Thoracic aorta (tissue), 2 donors: ENCODE results near the gene LTBR. TPM values are rescaled to one million over a fixed set of nuclear protein-coding genes. Genes with fewer than 3 reads are reported as not detected.

ENCODE experiments used
- ATAC-seq: fragments of 150-250 bp; one replicate; pipeline ENCODE4 v1.8.0; 2017; ENCODE audit warnings: low read depth; ENCODE audit not compliant: insufficient number of reproducible peaks, low FRiP score
- DNase-seq: peaks from one replicate; pipeline ENCODE4 v3.0.0-alpha.2; 2020; ENCODE audit warnings: low spot score
- H3K27ac ChIP-seq, 2 donors: fragments of 200-600 bp; sonication (generic); 1 replicate in 1 of 2; 2 replicates in 1 of 2; pipeline ENCODE4 v1.5.1; 2016; ENCODE audit warnings: mild to moderate bottlenecking in 2 of 2, moderate library complexity in 2 of 2
- H3K27me3 ChIP-seq: fragments of 200-600 bp; sonication (generic); replicated peaks from 2 replicates; pipeline ENCODE4 v1.6.0; 2016; ENCODE audit warnings: mild to moderate bottlenecking; ENCODE audit not compliant: insufficient read depth
- H3K36me3 ChIP-seq: fragments of 200-600 bp; sonication (generic); one replicate; pipeline ENCODE4 v1.5.1; 2016
- H3K4me1 ChIP-seq, 2 donors: fragments of 200-600 bp; sonication (generic); 1 replicate in 1 of 2; 2 replicates in 1 of 2; pipeline versions ENCODE4 v1.5.1 to v1.6.0; 2016; ENCODE audit warnings: low read depth in 2 of 2, mild to moderate bottlenecking in 1 of 2; ENCODE audit not compliant: control insufficient read depth in 1 of 2
- H3K4me3 ChIP-seq: fragments of 200-600 bp; sonication (generic); 2 replicates; pipeline ENCODE4 v1.5.1; 2016; ENCODE audit warnings: mild to moderate bottlenecking
- H3K9me3 ChIP-seq: fragments of 200-600 bp; sonication (generic); 2 replicates; pipeline ENCODE4 v1.5.1; 2016
- total RNA-seq, 2 donors: library from RNA; depleted of rRNA; stranded (reverse); fragments of >200 nt; gene quantifications; one replicate each; pipeline versions ENCODE4 v1.1.0 to v1.2.3, GENCODE V29; 2016
- TF ChIP-seq, protein P1 (sequence below): fragments of 200-600 bp; sonication (generic); IDR thresholded peaks from one replicate; pipeline ENCODE4 v1.5.1; 2019; ENCODE audit warnings: antibody characterized with exemption

LTBR gene
- total RNA-seq, 2 donors from 2014 or later, result 176 to 217 TPM

DNA sequence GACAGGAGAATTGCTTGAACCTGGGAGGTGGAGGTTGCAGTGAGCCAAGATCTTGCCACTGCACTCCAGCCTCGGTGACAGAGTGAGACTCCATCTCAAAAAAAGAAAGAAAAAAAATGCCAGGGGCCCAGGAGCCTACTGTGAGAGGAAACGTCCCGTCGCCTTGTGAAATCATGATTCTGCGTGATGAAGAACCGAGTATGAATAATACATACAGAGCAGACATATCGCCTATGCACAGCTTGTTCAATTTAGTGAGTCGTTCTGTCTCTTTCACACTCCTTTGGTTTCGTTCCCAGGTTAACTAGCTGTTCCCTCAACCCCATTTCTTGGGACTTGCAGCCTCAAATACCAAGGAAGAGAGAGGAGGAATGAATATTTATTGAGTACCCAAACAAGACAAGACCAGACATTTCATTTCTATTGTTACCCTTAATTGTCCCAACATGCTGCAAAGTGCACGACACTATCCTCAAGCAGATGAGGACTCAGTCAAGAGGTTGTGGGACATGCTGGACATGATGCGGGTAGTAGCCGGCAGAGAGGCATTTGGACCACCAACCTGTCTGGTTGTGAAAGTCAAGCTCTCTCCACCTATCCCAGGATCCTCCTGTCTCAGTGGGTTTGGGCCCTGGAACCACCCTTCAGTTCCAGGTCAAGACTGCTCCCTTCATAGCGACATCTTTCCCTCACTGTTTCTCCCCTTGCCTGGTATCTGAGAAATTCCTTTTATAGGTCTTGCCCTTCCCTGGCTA, 52.2 kb downstream of the LTBR start:
- no peak for DNase-seq
- Histone ChIP-seq H3K4me3 (no peak overlapping the region), H3K27me3 (no peaks in the 10 kb centered on the region), H3K27ac (no peak overlapping the region), H3K4me1 (peaks cover 0 to 5% of the 10 kb centered on the region in 2 donors), H3K36me3 (no peaks in the 10 kb centered on the region), H3K9me3 (no peaks in the 10 kb centered on the region)
- TF ChIP-seq, protein P1, sequence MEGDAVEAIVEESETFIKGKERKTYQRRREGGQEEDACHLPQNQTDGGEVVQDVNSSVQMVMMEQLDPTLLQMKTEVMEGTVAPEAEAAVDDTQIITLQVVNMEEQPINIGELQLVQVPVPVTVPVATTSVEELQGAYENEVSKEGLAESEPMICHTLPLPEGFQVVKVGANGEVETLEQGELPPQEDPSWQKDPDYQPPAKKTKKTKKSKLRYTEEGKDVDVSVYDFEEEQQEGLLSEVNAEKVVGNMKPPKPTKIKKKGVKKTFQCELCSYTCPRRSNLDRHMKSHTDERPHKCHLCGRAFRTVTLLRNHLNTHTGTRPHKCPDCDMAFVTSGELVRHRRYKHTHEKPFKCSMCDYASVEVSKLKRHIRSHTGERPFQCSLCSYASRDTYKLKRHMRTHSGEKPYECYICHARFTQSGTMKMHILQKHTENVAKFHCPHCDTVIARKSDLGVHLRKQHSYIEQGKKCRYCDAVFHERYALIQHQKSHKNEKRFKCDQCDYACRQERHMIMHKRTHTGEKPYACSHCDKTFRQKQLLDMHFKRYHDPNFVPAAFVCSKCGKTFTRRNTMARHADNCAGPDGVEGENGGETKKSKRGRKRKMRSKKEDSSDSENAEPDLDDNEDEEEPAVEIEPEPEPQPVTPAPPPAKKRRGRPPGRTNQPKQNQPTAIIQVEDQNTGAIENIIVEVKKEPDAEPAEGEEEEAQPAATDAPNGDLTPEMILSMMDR, result no peak
- ATAC-seq, result no peak

DNA sequence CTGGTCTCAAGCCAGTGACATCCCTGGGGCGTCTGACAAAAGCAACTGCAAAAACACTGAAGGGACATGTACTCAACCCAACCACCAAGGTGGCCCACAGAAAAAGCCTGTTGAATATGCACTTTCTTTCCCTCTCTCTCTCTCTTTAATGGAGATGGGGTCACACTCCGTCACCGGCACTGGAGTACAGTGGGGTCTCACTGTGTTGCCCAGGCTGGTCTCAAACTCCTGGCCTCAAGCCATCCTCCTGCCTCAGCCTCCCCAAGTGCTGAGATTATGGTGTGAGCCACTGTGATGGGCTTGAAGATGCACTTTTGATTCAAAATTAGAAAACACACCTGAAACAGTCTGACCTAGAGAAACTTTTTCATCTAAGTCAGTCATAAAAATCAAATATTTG, 53.6 kb downstream of the LTBR start:
- no peak for DNase-seq
- ATAC-seq, result no peak
- Histone ChIP-seq H3K36me3 (no peaks in the 10 kb centered on the region), H3K27ac (no peak overlapping the region), H3K9me3 (no peaks in the 10 kb centered on the region), H3K4me3 (no peak overlapping the region), H3K4me1 (no peaks in the 10 kb centered on the region), H3K27me3 (no peaks in the 10 kb centered on the region)
- TF ChIP-seq, protein P1, result no peak

DNA sequence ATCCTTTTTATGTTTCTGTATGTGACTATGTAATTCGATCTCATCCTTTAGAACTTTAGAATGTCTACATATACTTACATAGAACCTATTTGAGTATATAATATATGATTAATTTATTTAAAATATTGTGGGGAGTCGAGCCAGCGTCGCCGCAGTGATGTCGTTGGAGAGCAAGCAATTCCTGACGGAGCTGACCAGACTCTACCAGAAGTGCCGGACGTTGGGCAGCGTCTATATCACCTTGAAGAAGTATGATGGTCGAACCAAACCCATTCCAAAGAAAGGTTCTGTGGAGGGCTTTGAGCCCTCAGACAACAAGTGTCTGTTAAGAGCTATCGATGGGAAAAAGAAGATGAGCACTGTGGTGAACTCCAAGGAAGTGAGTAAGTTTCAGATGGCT, 54.4 kb downstream of the LTBR start:
- TF ChIP-seq, protein P1, result no peak
- no peak for ATAC-seq
- Histone ChIP-seq H3K27me3 (no peaks in the 10 kb centered on the region), H3K4me1 (no peaks in the 10 kb centered on the region), H3K9me3 (no peaks in the 10 kb centered on the region), H3K27ac (no peak overlapping the region), H3K36me3 (no peaks in the 10 kb centered on the region), H3K4me3 (no peak overlapping the region)
- DNase-seq, result no peak

DNA sequence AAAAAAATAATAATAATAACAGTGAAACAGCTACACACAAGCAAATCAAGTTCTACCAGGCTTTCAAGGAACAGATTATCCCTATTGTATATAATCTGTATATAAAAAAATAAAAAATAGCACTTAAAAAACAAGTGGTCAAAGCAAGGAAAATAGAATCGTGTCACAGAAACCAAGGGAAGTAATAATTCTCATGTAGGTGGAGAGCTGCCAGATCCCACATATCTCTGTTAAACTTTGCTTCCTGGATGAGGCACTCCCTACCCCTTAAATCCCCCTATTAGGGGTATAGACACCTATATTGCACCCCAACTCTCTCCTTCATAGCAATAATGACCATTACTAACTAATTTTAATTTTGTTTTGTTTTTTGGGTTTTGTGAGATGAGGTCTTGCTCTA, 56.4 kb downstream of the LTBR start:
- Histone ChIP-seq H3K4me1 (no peaks in the 10 kb centered on the region), H3K9me3 (no peaks in the 10 kb centered on the region), H3K27ac (no peak overlapping the region), H3K27me3 (no peaks in the 10 kb centered on the region), H3K36me3 (no peaks in the 10 kb centered on the region), H3K4me3 (no peak overlapping the region)
- TF ChIP-seq, protein P1, result no peak
- DNase-seq, result no peak
- ATAC-seq, result no peak

Other genes starting within 250 kb of the LTBR start
- gene CD9, start 183.8 kb upstream of the LTBR start, total RNA-seq, result 100 to 1,000 TPM; 249 to 300 TPM
- under 1 TPM in 1 of 2 donors, not detected in 1; 0.78 TPM for gene PLEKHG6, start 73.5 kb upstream of the LTBR start, total RNA-seq
- 100 to 1,000 TPM; 311 to 384 TPM for gene TNFRSF1A, start 42.1 kb upstream of the LTBR start, total RNA-seq
- 10 to 100 TPM; 16.4 to 33.5 TPM for gene SCNN1A, start 8.6 kb upstream of the LTBR start, total RNA-seq
- 1 to 10 TPM; 1.6 to 4.7 TPM for gene CD27, start 60.8 kb downstream of the LTBR start, total RNA-seq
- gene TAPBPL, start 67.9 kb downstream of the LTBR start, total RNA-seq, result 10 to 100 TPM; 23.7 to 37.5 TPM
- gene VAMP1, start 86.5 kb downstream of the LTBR start, total RNA-seq, result 10 to 100 TPM; 24.4 to 29.9 TPM
- 10 to 100 TPM; 40.6 to 51.7 TPM for gene MRPL51, start 109.1 kb downstream of the LTBR start, total RNA-seq
- 10 to 100 TPM; 19.9 to 26.7 TPM for gene NCAPD2, start 109.9 kb downstream of the LTBR start, total RNA-seq
- 1,000 to 10,000 TPM; 1,700 to 2,744 TPM for gene GAPDH, start 150.4 kb downstream of the LTBR start, total RNA-seq
- gene IFFO1, start 171.9 kb downstream of the LTBR start, total RNA-seq, result 10 to 100 TPM; 36.2 to 68.6 TPM
- 10 to 100 TPM; 41.2 to 83.0 TPM for gene NOP2, start 184.1 kb downstream of the LTBR start, total RNA-seq
- 100 to 1,000 TPM; 193 to 205 TPM for gene CHD4, start 223.2 kb downstream of the LTBR start, total RNA-seq